Measurements from ENCODE around the gene HM13.

HM13 gene

GRCh38 chr20:31569163-31570020, 55.1 kb downstream of the HM13 start:
- no peaks in the 10 kb centered on the region for H3K27me3 ChIP-seq (ENCODE audit: insufficient read depth, low read length)
- H3K4me1 ChIP-seq (ENCODE audit: control insufficient read depth in 1 of 2, insufficient read depth in 2 of 2, low read length in 2 of 2): peaks cover 33 to 45% of the 10 kb centered on the region in 2 experiments
- no CpG with 5 or more reads among the region's 10 CpGs for WGBS (ENCODE audit: extremely low coverage, insufficient coverage, insufficient read length)
- no peak overlapping the region for H3K23ac ChIP-seq (ENCODE audit: low read length)
- peak overlapping the region; percentile 95 for H2AK5ac ChIP-seq (ENCODE audit: low read length)
- H2BK5ac ChIP-seq (ENCODE audit: low read depth, low read length, poor library complexity): peak overlapping the region; percentile 96
- H3K18ac ChIP-seq (ENCODE audit: low read length): peak overlapping the region; percentile 74
- peak overlapping the region; percentile 50 for H4K8ac ChIP-seq (ENCODE audit: low read depth, low read length)
- H3K9me3 ChIP-seq (ENCODE audit: insufficient read depth, low read depth, low read length): no peaks in the 10 kb centered on the region
- H4K91ac ChIP-seq (ENCODE audit: low read depth, low read length): peak overlapping the region; percentile 94
- peak overlapping the region; percentile 97 for H2BK120ac ChIP-seq (ENCODE audit: insufficient read depth, low read length, poor library complexity)
- peaks cover 41 to 51% of the 10 kb centered on the region in 2 experiments for H3K36me3 ChIP-seq (ENCODE audit: control insufficient read depth in 1 of 2, insufficient read depth in 2 of 2, low read length in 2 of 2)
- H3K14ac ChIP-seq (ENCODE audit: low read length): peak overlapping the region; percentile 54
- H3K4ac ChIP-seq (ENCODE audit: low read depth, low read length): peak overlapping the region; percentile 72
- H3K4me2 ChIP-seq (ENCODE audit: low read length): no peak overlapping the region
- H4K12ac ChIP-seq (ENCODE audit: low read depth, low read length): no peak overlapping the region
- no peak overlapping the region for H3K4me3 ChIP-seq (ENCODE audit: low read depth, low read length)
- no peak overlapping the region for H3K9ac ChIP-seq (ENCODE audit: low read length)
- peak in 1 of 2 donors; percentile 43 for DNase-seq
- peaks cover 24% of the 10 kb centered on the region for H3K79me2 ChIP-seq (ENCODE audit: control insufficient read depth, insufficient read depth, low read length, poor library complexity)
- peak overlapping the region; percentile 85 for H2BK12ac ChIP-seq (ENCODE audit: low read length)
- peak overlapping the region; percentile 76 for H3K27ac ChIP-seq (ENCODE audit: low read depth, low read length)
- peak overlapping the region; percentile 33 for H2AFZ ChIP-seq (ENCODE audit: insufficient read depth, low read length, poor library complexity)
- H3K79me1 ChIP-seq (ENCODE audit: low read length): peaks cover 55% of the 10 kb centered on the region

- no CpG with 5 or more reads among the region's 8 CpGs for WGBS (ENCODE audit: extremely low coverage, insufficient coverage, insufficient read length)
- DNase-seq: no peak
Measured at GRCh38 chr20:31570021-31570463, 55.8 kb downstream of the HM13 start.

GRCh38 chr20:31570735-31571617, 56.7 kb downstream of the HM13 start:
- Histone ChIP-seq H3K27me3 (ENCODE audit: insufficient read depth, low read length) (no peaks in the 10 kb centered on the region), H3K79me2 (ENCODE audit: control insufficient read depth, insufficient read depth, low read length, poor library complexity) (peaks cover 24% of the 10 kb centered on the region), H2BK5ac (ENCODE audit: low read depth, low read length, poor library complexity) (peak overlapping the region; percentile 96), H3K14ac (ENCODE audit: low read length) (peak overlapping the region; percentile 54), H3K27ac (ENCODE audit: low read depth, low read length) (peak overlapping the region; percentile 43), H3K9ac (ENCODE audit: low read length) (peak overlapping the region; percentile 12), H2BK12ac (ENCODE audit: low read length) (peak overlapping the region; percentile 85), H3K4me2 (ENCODE audit: low read length) (no peak overlapping the region), H3K4ac (ENCODE audit: low read depth, low read length) (peak overlapping the region; percentile 72), H3K18ac (ENCODE audit: low read length) (peak overlapping the region; percentile 74), H2BK120ac (ENCODE audit: insufficient read depth, low read length, poor library complexity) (peak overlapping the region; percentile 97), H3K36me3 (ENCODE audit: control insufficient read depth in 1 of 2, insufficient read depth in 2 of 2, low read length in 2 of 2) (peaks cover 34 to 43% of the 10 kb centered on the region in 2 experiments), H3K4me3 (ENCODE audit: low read depth, low read length) (no peak overlapping the region), H4K12ac (ENCODE audit: low read depth, low read length) (no peak overlapping the region), H3K4me1 (ENCODE audit: control insufficient read depth in 1 of 2, insufficient read depth in 2 of 2, low read length in 2 of 2) (peaks cover 33 to 45% of the 10 kb centered on the region in 2 experiments), H3K9me3 (ENCODE audit: insufficient read depth, low read depth, low read length) (no peaks in the 10 kb centered on the region), H2AFZ (ENCODE audit: insufficient read depth, low read length, poor library complexity) (no peak overlapping the region), H4K91ac (ENCODE audit: low read depth, low read length) (peak overlapping the region; percentile 94), H4K8ac (ENCODE audit: low read depth, low read length) (peak overlapping the region; percentile 66), H2AK5ac (ENCODE audit: low read length) (peak overlapping the region; percentile 95), H3K79me1 (ENCODE audit: low read length) (peaks cover 60% of the 10 kb centered on the region), H3K23ac (ENCODE audit: low read length) (no peak overlapping the region)
- no peak for DNase-seq
- no CpG with 5 or more reads among the region's 25 CpGs for whole genome bisulfite sequencing (ENCODE audit: extremely low coverage, insufficient coverage, insufficient read length)

More at GRCh38 chr20:31570021-31570463, 55.8 kb downstream of the HM13 start:
- peak overlapping the region; percentile 76 for H3K27ac ChIP-seq (ENCODE audit: low read depth, low read length)
- H3K4me1 ChIP-seq (ENCODE audit: control insufficient read depth in 1 of 2, insufficient read depth in 2 of 2, low read length in 2 of 2): peaks cover 33 to 45% of the 10 kb centered on the region in 2 experiments
- peak overlapping the region; percentile 12 for H4K8ac ChIP-seq (ENCODE audit: low read depth, low read length)
- H4K12ac ChIP-seq (ENCODE audit: low read depth, low read length): peak overlapping the region; percentile 48
- H3K23ac ChIP-seq (ENCODE audit: low read length): no peak overlapping the region
- H3K9me3 ChIP-seq (ENCODE audit: insufficient read depth, low read depth, low read length): no peaks in the 10 kb centered on the region
- H3K79me2 ChIP-seq (ENCODE audit: control insufficient read depth, insufficient read depth, low read length, poor library complexity): peaks cover 24% of the 10 kb centered on the region
- no peaks in the 10 kb centered on the region for H3K27me3 ChIP-seq (ENCODE audit: insufficient read depth, low read length)
- H3K36me3 ChIP-seq (ENCODE audit: control insufficient read depth in 1 of 2, insufficient read depth in 2 of 2, low read length in 2 of 2): peaks cover 38 to 49% of the 10 kb centered on the region in 2 experiments
- H3K79me1 ChIP-seq (ENCODE audit: low read length): peaks cover 58% of the 10 kb centered on the region
- H3K14ac ChIP-seq (ENCODE audit: low read length): peak overlapping the region; percentile 54
- peak overlapping the region; percentile 33 for H2AFZ ChIP-seq (ENCODE audit: insufficient read depth, low read length, poor library complexity)
- peak overlapping the region; percentile 97 for H2BK120ac ChIP-seq (ENCODE audit: insufficient read depth, low read length, poor library complexity)
- peak overlapping the region; percentile 74 for H3K18ac ChIP-seq (ENCODE audit: low read length)
- peak overlapping the region; percentile 94 for H4K91ac ChIP-seq (ENCODE audit: low read depth, low read length)
- H3K9ac ChIP-seq (ENCODE audit: low read length): no peak overlapping the region
- no peak overlapping the region for H3K4me2 ChIP-seq (ENCODE audit: low read length)
- H2BK5ac ChIP-seq (ENCODE audit: low read depth, low read length, poor library complexity): peak overlapping the region; percentile 96
- peak overlapping the region; percentile 85 for H2BK12ac ChIP-seq (ENCODE audit: low read length)
- no peak overlapping the region for H3K4me3 ChIP-seq (ENCODE audit: low read depth, low read length)
- peak overlapping the region; percentile 95 for H2AK5ac ChIP-seq (ENCODE audit: low read length)
- peak overlapping the region; percentile 72 for H3K4ac ChIP-seq (ENCODE audit: low read depth, low read length)
